Hematopoietic multipotent progenitor cell treated with erythropoietin and hydrocortisone succinate and interleukin-3 and kit ligand, for 17 days (in vitro differentiated cells): Measurements from ENCODE around the gene ZNF784.
"Not testable (repeated sequence)": the region's sequence is repeated elsewhere in the genome, so short reads cannot be mapped to it uniquely, and the experiment has no call there.

ENCODE experiments used
- DNase-seq: peaks from one replicate; pipeline ENCODE4 v3.0.0-alpha.2; 2015; ENCODE audit warnings: low spot score

Gene ZNF784

GRCh38 chr19:55582284-55582683, 42.1 kb downstream of the ZNF784 start:
- DNase-seq, result not testable (repeated sequence)

- no peak for DNase-seq
Observed at GRCh38 chr19:55581823-55582223, 42.5 kb downstream of the ZNF784 start.

GRCh38 chr19:55581145-55581822, 43.1 kb downstream of the ZNF784 start:
- DNase-seq, result no peak

GRCh38 chr19:55580628-55581144, 43.7 kb downstream of the ZNF784 start, which contains the start of gene ZNF579:
Gene ZNF579, minus strand, starts transcription at chr19:55580848. Its CDS starts 1,209 bp downstream, at chr19:55579639.
- DNase-seq, result no peak

GRCh38 chr19:55579766-55580621, 44.4 kb downstream of the ZNF784 start:
- DNase-seq, result no peak

GRCh38 chr19:55578761-55579747, 45.3 kb downstream of the ZNF784 start:
- DNase-seq, result no peak

GRCh38 chr19:55578031-55578760, 46.2 kb downstream of the ZNF784 start:
- no peak for DNase-seq

- no peak for DNase-seq
Observed at GRCh38 chr19:55576746-55577145, 47.6 kb downstream of the ZNF784 start.

GRCh38 chr19:55573929-55574328, 50.4 kb downstream of the ZNF784 start:
- DNase-seq, result not testable (repeated sequence)
